HEK293 (cell line): ENCODE results near the gene EDIL3.

ENCODE experiments used
- CTCF ChIP-seq: fragments of 450-650 bp; formaldehyde crosslinking; IDR thresholded peaks from 2 replicates; pipeline ENCODE4 v1.5.1; 2016; ENCODE audit warnings: missing biosample characterization, missing genetic modification characterization
- FEZF1 ChIP-seq: fragments of 450-650 bp; formaldehyde crosslinking; IDR thresholded peaks from 2 replicates; pipeline ENCODE4 v1.5.1; 2016; ENCODE audit warnings: missing biosample characterization, missing genetic modification characterization
- OVOL3 ChIP-seq: fragments of 450-650 bp; formaldehyde crosslinking; IDR thresholded peaks from 2 replicates; pipeline ENCODE4 v1.5.1; 2016; ENCODE audit warnings: missing biosample characterization, missing genetic modification characterization
- REPIN1 ChIP-seq: fragments of 450-650 bp; formaldehyde crosslinking; IDR thresholded peaks from 2 replicates; pipeline ENCODE4 v1.5.1; 2017; ENCODE audit warnings: missing biosample characterization, missing genetic modification characterization, low read depth
- REST ChIP-seq: fragments of 450-650 bp; formaldehyde crosslinking; IDR thresholded peaks from 2 replicates; pipeline ENCODE4 v1.5.1; 2016; ENCODE audit warnings: missing biosample characterization, missing genetic modification characterization
- YY1 ChIP-seq: fragments of 450-650 bp; formaldehyde crosslinking; IDR thresholded peaks from 2 replicates; pipeline ENCODE4 v1.5.1; 2018; ENCODE audit warnings: missing biosample characterization, missing genetic modification characterization
- ZBTB11 ChIP-seq: fragments of 450-650 bp; formaldehyde crosslinking; conservative IDR thresholded peaks from 2 replicates; pipeline ENCODE4 v1.5.1; 2016; ENCODE audit warnings: low read depth, missing biosample characterization, missing genetic modification characterization
- ZBTB7A ChIP-seq: fragments of 450-650 bp; formaldehyde crosslinking; IDR thresholded peaks from 2 replicates; pipeline ENCODE4 v1.5.1; 2016; ENCODE audit warnings: low read depth, missing biosample characterization, missing genetic modification characterization
- ZEB2 ChIP-seq: fragments of 450-650 bp; formaldehyde crosslinking; IDR thresholded peaks from 2 replicates; pipeline ENCODE4 v1.5.1; 2016; ENCODE audit warnings: missing biosample characterization, missing genetic modification characterization
- ZNF768 ChIP-seq: fragments of 450-650 bp; formaldehyde crosslinking; IDR thresholded peaks from 2 replicates; pipeline ENCODE4 v1.5.1; 2018; ENCODE audit warnings: missing biosample characterization, mild to moderate bottlenecking, missing genetic modification characterization
- ZSCAN16 ChIP-seq: fragments of 450-650 bp; formaldehyde crosslinking; IDR thresholded peaks from 2 replicates; pipeline ENCODE4 v1.5.1; 2016; ENCODE audit warnings: missing biosample characterization, missing genetic modification characterization
- TF ChIP-seq, protein P1 (sequence below): fragments of 450-650 bp; formaldehyde crosslinking; IDR thresholded peaks from 2 replicates; pipeline ENCODE4 v1.5.1; 2016; ENCODE audit warnings: missing biosample characterization, missing genetic modification characterization, low read depth

DNA sequence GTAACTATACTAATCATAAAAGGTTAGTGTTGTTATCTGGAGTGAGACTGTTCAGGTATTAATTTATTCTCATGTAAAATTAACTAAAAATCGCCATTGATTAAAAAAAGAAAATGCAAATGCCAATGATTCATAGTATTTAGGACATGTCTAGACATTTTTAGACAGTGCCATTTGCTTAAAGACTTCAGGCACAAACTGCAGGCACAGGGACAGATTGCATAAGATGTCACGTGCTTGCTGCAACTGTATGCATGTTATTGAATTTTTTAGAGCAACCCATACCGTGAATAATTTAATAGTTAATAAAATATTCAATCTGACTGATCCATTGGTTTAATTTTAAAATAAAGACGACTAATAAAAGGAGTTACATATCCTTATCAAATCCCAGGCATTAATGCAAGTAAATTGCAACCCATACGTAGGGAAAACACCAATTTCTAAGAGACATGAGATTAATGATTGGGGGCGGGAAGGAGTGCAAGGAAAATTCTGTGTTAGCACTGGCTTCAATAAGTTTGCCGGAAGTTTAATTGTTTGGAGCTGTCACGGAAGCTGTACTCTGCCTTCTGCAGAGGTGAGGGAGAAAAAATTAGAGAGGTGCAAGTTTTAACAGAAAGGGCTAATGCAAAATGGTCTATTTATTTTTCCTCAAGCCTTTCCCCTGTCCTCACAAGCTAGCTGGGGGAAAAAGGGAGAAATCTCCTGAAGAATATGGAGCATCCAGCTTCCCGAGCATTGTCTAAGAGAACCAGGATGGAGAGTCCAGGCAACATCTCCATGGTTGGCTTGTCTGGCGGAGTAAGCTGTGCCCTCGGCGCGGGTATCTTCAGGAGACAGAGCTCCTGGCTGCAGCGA is 2.9 kb downstream of the EDIL3 start:
- TF ChIP-seq CTCF: no peak
- no peak for TF ChIP-seq ZSCAN16 (tag by site-specific recombination)
- TF ChIP-seq FEZF1: no peak
- TF ChIP-seq OVOL3: no peak
- TF ChIP-seq ZBTB11: no peak
- TF ChIP-seq ZNF768: no peak
- TF ChIP-seq REPIN1 (tag by site-specific recombination): no peak
- TF ChIP-seq REST: no peak
- no peak for TF ChIP-seq ZEB2 (tag by site-specific recombination)
- TF ChIP-seq YY1 (tag by site-specific recombination): no peak
- no peak for TF ChIP-seq ZBTB7A (tag by site-specific recombination)
- TF ChIP-seq, protein P1, sequence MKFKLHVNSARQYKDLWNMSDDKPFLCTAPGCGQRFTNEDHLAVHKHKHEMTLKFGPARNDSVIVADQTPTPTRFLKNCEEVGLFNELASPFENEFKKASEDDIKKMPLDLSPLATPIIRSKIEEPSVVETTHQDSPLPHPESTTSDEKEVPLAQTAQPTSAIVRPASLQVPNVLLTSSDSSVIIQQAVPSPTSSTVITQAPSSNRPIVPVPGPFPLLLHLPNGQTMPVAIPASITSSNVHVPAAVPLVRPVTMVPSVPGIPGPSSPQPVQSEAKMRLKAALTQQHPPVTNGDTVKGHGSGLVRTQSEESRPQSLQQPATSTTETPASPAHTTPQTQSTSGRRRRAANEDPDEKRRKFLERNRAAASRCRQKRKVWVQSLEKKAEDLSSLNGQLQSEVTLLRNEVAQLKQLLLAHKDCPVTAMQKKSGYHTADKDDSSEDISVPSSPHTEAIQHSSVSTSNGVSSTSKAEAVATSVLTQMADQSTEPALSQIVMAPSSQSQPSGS (tag by site-specific recombination): no peak
